Left forelimb (tissue), 1 donor: ENCODE measurements around the gene AURKA.
"Not testable (repeated sequence)": the region's sequence is repeated elsewhere in the genome, so short reads cannot be mapped to it uniquely, and the experiment has no call there.

Source experiments
- DNase-seq: peaks from one replicate; pipeline ENCODE4 v3.0.0-alpha.2; 2018; ENCODE audit warnings: low spot score

Gene AURKA

DNA sequence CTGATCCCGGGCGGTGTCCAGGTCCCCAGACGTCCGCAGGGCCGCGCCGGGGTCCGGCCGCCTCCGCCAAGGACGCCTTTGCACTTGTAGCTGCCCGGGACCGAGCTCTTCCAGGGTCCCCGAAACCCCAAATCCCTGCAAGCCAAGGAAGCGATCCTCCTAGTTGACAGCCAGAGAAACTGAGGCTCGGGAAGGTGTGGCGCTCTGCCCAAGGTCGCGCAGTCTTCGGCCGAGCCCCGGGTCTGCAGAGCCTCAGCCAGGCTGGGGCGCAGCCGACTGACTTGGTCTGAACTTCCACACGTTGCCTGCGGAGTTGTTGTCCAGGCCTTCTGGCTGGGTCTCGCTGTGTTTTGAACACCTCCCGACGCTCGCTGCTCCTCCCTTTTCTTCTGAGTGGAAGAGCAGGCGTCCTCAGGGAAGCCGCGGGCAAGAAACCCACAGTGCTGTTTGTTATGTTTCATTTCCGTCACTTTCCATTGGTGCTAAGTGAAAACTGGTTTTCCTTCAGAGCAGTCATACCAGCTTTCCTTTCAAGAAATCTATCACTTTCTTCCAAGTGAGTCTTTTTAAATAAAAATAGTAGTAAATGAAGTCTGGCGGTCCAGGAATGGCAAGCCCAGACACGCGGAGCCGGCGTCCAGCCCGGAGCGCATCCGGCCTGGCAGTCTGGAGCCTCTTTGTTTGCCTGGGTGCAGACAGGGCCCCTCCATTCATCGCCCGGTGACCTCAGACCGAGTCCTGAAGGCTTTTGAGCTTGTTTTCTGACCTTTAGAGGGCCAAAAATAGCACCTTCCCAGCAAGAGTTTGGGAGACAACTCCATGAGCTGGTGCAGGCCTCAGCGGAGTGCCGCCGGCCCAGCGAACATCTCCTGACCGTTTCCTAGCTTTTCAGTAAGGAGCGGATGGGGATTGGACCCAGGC is 32.5 kb downstream of the AURKA start:
- DNase-seq: peak; percentile 73

DNA sequence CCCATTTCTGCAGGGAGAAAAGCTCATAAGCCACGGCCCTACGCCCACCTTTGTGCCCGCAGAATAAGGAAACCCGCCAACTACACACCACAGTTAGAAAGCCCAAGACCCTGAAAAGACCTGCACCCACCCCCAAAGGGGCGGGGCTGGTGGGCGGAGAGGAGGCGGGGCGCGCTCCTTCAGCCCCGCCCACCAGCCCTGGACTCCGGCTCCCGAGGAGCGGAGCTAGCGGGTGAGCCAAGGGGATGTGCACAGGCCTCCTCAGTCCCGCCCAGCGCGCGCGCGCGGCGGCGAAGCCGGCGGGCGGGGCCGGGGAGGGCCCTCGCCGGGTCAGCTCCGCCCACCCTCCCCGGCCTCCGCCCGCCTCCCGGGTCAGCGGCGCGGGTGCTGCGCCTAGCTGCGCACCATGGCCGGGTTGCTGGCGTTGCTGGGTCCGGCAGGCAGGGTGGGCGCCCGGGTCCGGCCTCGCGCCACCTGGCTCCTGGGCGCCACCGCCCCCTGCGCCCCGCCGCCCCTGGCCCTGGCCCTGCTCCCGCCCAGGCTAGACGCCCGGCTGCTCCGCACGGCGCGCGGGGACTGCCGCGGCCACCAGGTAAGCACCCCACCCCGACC is 33.3 kb downstream of the AURKA start, which contains the start of gene FAM210B:
FAM210B (plus strand) TSS at position 375 of the 612 bp plus-strand sequence; CDS start at position 407, 32 bp downstream.
- DNase-seq: peak; percentile 88

DNA sequence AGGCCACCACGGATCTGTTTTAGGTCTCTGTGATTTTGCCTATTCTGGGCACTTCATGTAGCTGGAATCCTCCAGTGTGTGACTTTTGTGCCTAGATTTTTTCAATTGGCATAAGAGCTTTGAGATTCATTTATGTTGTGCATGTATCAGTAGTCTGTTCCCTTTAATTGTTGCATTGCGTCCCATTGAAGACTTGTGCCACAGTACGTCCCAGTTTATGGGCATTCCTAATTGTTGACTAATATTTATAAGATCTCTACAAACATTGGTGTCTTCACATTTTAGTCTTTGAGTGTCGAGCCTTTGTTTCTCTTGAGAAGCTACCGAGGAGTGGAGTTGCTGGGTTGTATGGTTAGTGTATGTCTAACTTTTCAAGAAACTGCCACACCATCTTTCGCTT is 33.9 kb downstream of the AURKA start:
- no peak for DNase-seq

DNA sequence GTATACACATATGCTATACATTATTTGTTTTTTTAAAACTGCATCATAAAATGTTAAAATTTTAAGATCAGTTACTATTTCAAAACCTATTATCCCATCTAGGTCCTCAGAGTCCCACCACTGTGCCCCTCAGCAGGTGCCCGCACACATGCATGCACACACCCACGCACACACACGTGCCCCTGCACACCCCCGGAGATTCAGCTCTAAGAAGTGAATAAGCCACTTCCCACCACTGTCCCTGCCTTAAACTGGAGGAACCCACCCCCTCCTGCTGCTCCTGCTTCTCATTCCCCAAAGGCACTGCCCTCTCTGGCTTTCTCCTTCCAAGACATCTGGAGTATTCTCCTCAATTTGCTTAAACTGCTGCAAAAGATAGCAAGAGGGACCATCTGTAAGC is 38.7 kb downstream of the AURKA start:
- no peak for DNase-seq

DNA sequence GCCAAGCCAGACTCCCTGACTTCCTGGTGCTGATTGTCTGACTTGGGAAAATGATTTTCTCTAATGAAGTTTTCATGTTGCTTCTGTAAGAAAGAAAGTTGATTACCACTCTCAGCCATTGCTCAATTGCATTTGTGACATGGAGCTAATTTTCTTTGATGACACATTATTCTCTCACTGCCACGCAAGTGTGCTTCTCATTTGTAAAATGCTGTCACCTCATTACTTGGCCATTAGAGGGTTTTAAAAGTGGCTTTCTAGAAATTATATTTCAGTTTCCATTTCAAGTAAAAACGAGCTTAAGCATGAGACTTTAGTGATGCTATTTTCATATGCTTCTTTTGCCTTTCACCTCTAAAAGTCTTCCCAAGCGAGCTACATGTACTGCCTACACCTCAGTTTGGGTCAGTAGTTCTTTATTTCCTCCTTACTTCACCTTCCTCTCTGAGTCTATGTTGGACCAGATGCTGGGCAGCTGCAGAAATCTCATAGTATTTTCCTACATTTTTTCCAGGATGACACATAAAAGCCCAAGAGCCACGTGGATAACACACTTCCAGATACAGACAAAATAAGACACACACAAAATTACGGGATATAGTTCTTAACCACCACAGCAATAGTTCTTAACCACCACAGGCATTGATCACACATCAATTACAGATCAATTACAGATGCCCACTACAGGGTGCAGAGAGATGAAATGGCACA is 39.5 kb downstream of the AURKA start:
- DNase-seq: no peak

DNA sequence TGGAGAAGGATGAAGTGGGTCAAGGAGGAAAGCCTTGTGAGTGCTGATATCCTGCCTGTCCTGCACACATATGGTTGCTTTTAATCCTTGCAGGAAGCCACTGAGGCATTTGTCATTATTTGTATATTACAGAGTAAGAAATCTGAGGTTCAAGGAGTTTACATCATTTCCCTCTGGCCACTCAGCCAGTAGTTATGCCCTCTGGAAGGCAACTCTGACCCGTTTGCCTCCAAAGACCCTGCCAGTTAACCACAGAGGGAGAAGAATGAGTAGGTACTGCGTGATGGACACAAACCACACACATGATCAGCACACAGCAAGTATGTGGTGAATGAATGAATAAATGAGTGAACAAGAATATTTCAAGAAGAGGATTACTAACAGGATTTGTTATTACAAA is 41.2 kb downstream of the AURKA start:
- no peak for DNase-seq

DNA sequence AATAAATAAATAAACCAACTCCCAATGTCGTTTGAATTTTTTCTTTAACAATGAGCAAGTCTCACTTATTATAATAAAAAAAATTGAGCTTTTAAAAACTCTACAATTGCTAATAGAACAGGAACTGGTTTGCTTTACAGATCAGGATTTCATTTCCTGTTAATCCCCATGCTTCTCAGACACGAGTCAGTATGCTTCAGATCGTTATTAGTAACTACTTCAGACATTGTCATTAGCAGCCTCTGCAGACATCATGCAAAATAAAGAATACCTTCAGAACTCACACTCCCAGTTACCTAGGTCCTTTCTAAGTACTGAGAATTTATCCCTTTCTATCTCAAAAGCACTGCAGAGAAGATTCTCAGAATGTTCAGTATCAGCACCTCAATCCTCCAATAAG is 43.3 kb downstream of the AURKA start:
- no peak for DNase-seq

DNA sequence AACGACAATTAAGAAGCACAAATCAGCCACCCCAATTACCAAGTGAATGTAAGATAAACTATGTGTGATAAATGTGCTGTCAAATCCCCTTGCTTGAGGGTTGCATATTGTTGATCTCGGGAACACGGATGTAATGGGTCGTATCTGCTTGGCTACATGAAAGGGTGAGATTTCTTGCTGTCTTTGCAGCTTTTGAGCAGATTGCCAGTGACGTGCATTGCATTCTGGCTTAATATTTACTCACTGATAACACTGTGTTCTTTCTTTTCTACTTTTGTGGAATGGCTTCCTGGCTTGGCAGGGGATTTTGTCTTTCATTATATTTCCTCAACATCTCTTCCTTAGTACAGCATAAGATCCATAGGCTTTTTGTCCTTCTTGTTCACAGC is 43.7 kb downstream of the AURKA start:
- no peak for DNase-seq

DNA sequence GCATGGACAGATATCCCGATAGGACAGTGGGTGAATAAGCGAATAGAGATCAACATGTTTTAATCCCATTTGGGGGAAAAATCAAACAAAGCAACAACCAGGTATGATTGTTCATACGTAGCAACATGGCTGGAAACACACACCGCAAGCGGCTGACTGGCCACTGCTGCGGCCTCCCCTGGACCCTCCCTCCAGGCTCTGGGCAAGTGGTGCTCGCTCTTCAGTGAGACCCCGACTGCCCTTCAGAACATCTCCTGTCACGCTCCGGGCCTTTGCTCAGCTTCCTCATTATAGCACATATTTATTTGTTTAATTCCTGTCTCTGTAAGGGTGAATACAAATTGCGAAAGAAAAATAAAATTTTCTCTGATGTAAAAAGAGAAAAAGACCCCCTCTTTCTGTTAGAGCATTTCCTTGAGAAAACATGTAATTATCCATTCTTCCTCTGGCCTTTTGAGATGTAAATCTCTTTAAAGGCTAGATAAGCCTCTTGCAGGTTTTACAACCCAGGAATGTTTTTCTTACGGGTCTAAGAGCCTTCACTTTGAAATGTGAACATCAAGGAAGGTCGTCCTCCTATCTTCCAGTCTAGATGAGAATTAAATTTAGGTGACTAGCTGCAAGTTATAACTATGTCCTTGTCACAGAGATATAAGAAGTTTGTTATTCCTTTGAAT is 44.2 kb downstream of the AURKA start:
- no peak for DNase-seq

DNA sequence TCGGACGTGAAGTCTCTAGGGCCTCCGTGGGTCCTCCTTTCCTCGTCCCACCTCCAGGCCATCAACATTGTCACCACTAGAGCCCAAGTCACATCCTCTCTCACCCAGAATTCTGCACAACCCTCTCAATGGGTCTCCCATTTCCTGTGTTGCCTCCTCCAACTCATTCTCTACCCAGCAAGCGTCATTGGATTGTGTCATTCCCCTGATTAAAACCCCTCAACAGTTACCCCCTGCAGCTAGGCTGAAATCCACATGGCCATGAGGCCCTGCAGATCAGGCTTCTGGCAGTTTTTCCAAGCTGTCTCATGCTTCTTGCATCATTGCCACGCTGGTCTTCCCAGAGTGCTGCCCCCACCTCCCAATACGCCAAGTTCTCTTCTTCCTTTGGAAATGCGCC is 46.1 kb downstream of the AURKA start:
- no peak for DNase-seq

DNA sequence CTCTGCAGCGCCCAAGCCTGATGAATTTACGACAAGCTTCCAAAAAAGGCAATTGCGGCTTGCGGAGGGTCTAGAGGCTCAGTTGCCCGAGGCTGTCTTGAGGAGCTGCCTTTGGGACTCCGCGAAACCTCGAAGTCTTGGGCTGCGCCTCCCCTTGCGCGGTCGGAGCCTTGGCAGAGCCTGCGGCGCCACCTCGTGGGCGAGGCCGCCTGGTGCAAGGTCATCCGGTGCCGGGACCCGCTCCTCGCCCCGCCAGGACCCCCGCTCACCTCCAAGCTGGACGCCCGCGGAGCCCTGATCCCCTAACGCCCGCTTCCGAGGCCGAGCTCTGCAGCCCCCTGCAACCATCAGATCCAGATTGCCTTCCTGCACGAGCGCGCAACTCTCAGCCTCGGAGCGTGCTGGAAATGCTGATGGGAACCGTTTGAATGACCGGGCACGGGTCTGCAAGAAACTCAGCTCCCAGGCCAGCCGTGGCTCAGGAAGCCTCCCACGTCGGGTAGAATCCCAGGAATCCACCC is 48.1 kb downstream of the AURKA start:
- DNase-seq: no peak

DNA sequence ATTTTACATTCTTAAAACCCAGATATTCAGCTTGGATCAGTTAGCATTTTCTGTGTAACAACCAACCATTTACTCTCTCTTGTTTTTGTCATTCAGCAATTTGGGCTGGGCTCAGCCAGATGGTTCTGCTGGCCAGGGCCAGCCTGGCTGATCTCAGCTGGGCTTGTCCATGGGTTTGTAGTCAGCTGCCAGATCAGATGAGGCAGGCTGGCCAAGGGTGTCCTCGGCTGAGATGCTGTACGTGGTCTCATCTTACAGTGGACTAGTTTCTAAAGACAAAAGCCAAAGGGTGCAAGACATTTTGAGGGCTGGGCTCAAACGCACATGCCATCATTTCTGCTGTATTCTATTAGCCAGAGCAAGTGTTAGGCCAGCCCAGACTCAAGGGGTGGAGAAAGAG is 49.2 kb downstream of the AURKA start:
- no peak for DNase-seq

DNA sequence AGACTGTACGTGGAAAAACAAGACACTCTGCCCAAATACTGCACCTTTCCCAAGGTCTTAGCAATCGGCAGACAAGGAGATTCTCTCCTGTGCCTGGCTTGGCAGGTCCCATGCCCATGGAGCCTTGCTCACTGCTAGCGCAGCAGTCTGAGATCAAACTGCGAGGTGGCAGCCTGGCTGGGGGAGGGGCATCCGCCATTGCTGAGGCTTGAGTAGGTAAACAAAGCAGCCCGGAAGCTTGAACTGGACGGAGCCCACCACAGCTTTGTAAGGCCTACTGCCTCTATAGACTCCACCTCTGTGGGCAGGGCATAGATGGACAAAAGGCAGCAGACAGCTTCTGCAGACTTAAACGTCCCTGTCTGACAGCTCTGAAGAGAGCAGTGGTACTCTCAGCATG is 55.3 kb downstream of the AURKA start:
- DNase-seq: not testable (repeated sequence)

DNA sequence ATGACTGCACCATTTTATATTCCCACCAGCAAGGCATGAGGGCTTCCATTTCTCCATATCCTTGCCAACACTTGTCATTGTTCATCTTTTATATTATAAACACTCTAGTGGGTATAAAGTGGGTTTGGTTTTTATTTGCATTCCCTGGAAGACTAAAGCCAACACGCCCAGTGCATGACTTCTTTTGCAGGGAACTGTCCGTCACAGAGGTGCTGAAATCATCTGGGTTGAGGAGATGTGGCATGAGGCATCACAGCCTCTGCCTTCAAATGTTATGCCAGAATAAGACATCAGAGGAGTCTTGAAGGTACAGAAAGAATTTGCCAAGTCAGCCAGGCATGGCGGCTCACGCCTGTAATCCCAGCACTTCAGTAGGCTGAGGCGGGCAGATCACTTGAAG is 63.2 kb downstream of the AURKA start:
- no peak for DNase-seq

DNA sequence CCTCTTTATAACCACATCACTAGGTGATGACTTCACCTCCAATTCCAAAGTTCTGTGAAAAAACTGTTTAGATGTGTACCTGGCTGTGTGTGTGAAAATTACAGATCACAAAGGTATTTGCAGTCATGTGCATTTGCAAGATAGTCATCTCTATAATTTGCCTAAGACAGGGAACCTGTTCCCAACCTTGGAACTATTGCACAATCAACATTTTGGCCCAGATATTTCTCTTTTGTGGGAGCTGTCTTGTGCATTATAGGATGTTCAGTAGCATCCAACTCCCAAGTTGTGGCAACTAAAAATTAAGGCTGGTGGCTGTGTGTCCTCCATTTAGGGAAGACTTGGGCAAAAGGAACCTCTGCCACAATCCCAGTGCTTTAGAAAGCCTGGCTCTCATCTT is 67.2 kb downstream of the AURKA start:
- no peak for DNase-seq

DNA sequence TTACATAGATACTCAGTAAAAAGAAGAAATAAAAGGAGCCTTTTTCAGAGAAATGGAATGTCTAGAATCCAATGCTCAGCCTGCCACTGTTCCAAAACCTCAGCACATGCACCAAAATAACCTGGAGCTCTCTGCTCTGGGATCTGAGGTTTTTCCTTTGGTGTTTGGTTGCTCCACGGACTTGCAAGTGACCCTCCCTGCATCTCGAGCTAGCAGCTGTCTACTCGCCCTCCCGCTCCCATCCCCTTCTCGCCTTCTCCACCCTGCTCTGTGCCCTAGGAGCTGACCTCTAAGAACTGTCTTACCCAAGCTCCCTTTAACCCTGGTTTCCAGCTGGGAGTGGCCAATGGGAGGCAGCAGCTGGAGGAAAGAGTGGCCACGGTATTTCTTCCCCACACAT is 68.4 kb downstream of the AURKA start:
- no peak for DNase-seq

DNA sequence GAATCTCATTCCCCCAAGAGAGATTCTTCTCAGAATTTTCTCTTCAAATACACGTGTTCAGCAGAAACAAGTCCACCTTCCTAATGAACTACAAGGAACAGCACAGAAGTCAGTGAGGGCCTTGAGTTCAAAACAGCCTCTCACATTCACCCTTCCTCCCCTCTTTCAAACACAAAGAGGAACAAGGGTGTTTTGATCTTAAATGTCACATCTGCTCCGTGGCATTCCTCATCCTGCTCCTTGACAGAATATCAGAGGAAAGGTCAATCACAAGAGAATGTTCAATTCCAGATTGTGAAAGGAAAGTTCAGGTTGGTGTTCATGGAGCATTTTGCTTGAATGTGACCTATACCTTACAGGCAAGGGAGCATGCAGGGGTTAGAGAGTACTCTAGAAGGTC is 68.8 kb downstream of the AURKA start:
- no peak for DNase-seq

DNA sequence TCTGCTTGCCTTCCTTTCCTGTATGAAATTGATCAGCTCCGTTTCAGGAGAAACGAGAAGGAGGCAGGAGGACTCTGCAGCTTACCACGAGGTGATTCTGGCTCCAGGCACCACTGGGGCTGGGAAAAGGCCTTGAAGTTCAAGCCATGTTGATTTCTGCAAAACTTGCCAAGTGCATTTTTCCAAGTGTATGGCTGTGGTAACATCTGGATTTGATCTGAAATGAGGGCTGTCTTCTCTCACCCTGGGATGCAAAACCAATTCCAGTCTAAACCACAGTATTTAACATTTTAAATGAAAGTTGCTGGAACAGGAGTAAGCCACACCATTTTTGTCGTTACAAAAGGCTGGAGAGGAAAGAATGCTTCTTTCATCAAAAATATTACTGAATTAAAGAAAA is 69.3 kb downstream of the AURKA start:
- DNase-seq: no peak
